OCI-LY1 (cell line): ENCODE measurements around the gene PXDN.

Experiments used
- H2AFZ ChIP-seq: fragments of 200-600 bp; sonication (generic), shearing (Covaris generic); 2 replicates; pipeline ENCODE4 v1.6.0; 2014; ENCODE audit warnings: antibody characterized with exemption, mild to moderate bottlenecking, low read length
- H3F3A ChIP-seq: fragments of 200-600 bp; sonication (generic), shearing (Covaris generic); 2 replicates; pipeline ENCODE4 v1.6.0; 2014; ENCODE audit warnings: mild to moderate bottlenecking, antibody characterized with exemption, low read length, moderate library complexity; ENCODE audit not compliant: insufficient read depth
- H3K27ac ChIP-seq: fragments of 200-600 bp; sonication (generic); 2 replicates; pipeline ENCODE4 v1.5.1; 2014; ENCODE audit warnings: low read length, mixed run types, mild to moderate bottlenecking, low read depth; ENCODE audit not compliant: poor library complexity, severe bottlenecking
- H3K27me3 ChIP-seq: fragments of 200-600 bp; sonication (generic); 2 replicates; pipeline ENCODE4 v1.6.0; 2014; ENCODE audit warnings: antibody characterized with exemption, mild to moderate bottlenecking, low read length, moderate library complexity; ENCODE audit not compliant: insufficient read depth
- H3K36me3 ChIP-seq: fragments of 200-600 bp; sonication (generic); 2 replicates; pipeline ENCODE4 v1.6.1; 2014; ENCODE audit warnings: mild to moderate bottlenecking, antibody characterized with exemption, low read length, moderate library complexity, mixed read lengths; ENCODE audit not compliant: insufficient read depth
- H3K4me1 ChIP-seq: fragments of 200-600 bp; sonication (generic); 2 replicates; pipeline ENCODE4 v1.5.1; 2014; ENCODE audit warnings: mild to moderate bottlenecking, low read length, moderate library complexity; ENCODE audit not compliant: insufficient read depth, severe bottlenecking
- H3K4me2 ChIP-seq: fragments of 200-600 bp; sonication (generic), shearing (Covaris generic); 2 replicates; pipeline ENCODE4 v1.6.1; 2014; ENCODE audit warnings: low read length
- H3K4me3 ChIP-seq: fragments of 200-600 bp; sonication (generic); 2 replicates; pipeline ENCODE4 v1.5.1; 2014; ENCODE audit warnings: low read length, low read depth, mild to moderate bottlenecking, mixed read lengths; ENCODE audit not compliant: poor library complexity, severe bottlenecking
- H3K79me2 ChIP-seq: fragments of 200-600 bp; shearing (Covaris generic); 2 replicates; pipeline ENCODE4 v1.6.1; 2016; ENCODE audit warnings: mixed run types, low read length, mixed read lengths; ENCODE audit not compliant: insufficient read depth
- H3K9ac ChIP-seq: fragments of 200-600 bp; sonication (generic), shearing (Covaris generic); 2 replicates; pipeline ENCODE4 v1.6.1; 2014; ENCODE audit warnings: mild to moderate bottlenecking, low read length, mixed read lengths
- H3K9me2 ChIP-seq: fragments of 200-600 bp; sonication (generic), shearing (Covaris generic); 2 replicates; pipeline ENCODE4 v1.6.1; 2014; ENCODE audit warnings: low read depth, mild to moderate bottlenecking, low read length, mixed read lengths
- H3K9me3 ChIP-seq: fragments of 200-600 bp; shearing (Covaris generic); 2 replicates; pipeline ENCODE4 v1.6.1; 2014; ENCODE audit warnings: low read length, mixed read lengths
- H4K20me1 ChIP-seq: fragments of 200-600 bp; sonication (generic), shearing (Covaris generic); 2 replicates; pipeline ENCODE4 v1.6.0; 2016; ENCODE audit warnings: mild to moderate bottlenecking, low read length; ENCODE audit not compliant: insufficient read depth
- CTCF ChIP-seq: fragments of 200-600 bp; sonication (generic), shearing (Covaris generic); IDR thresholded peaks from 2 replicates; pipeline ENCODE4 v1.5.1; 2017; ENCODE audit warnings: mild to moderate bottlenecking, antibody characterized with exemption, low read length, moderate library complexity, mixed read lengths
- EZH2 ChIP-seq: fragments of 200-600 bp; sonication (generic), shearing (Covaris generic); IDR thresholded peaks from 2 replicates; pipeline ENCODE4 v1.8.0; 2017; ENCODE audit warnings: borderline replicate concordance, mixed run types, mild to moderate bottlenecking, antibody characterized with exemption, low read length, moderate library complexity, mixed read lengths

Gene PXDN

GRCh38 chr2:1784986-1785617 lies 40.8 kb upstream of the PXDN start:
- Histone ChIP-seq H3K36me3 (no peaks in the 10 kb centered on the region), H3K4me3 (no peak overlapping the region), H3K9me3 (no peaks in the 10 kb centered on the region), H3K9ac (no peak overlapping the region), H3K79me2 (no peaks in the 10 kb centered on the region), H2AFZ (no peak overlapping the region), H3K4me2 (no peak overlapping the region), H4K20me1 (no peaks in the 10 kb centered on the region), H3K9me2 (no peaks in the 10 kb centered on the region), H3F3A (no peaks in the 10 kb centered on the region), H3K27me3 (no peaks in the 10 kb centered on the region), H3K4me1 (no peaks in the 10 kb centered on the region), H3K27ac (no peak overlapping the region)
- TF ChIP-seq EZH2 (no peak), CTCF (no peak)

GRCh38 chr2:1784087-1784486 lies 39.8 kb upstream of the PXDN start:
- H3K4me2 ChIP-seq, result no peak overlapping the region
- no peaks in the 10 kb centered on the region for H3K79me2 ChIP-seq
- no peak overlapping the region for H3K27ac ChIP-seq
- H3K4me3 ChIP-seq, result no peak overlapping the region
- H3K27me3 ChIP-seq, result no peaks in the 10 kb centered on the region
- no peaks in the 10 kb centered on the region for H3K4me1 ChIP-seq
- no peaks in the 10 kb centered on the region for H3K9me2 ChIP-seq
- H3K9ac ChIP-seq, result no peak overlapping the region
- no peaks in the 10 kb centered on the region for H3K9me3 ChIP-seq
- no peaks in the 10 kb centered on the region for H3K36me3 ChIP-seq
- TF ChIP-seq CTCF (no peak), EZH2 (no peak)
- no peaks in the 10 kb centered on the region for H3F3A ChIP-seq
- H2AFZ ChIP-seq, result no peak overlapping the region
- H4K20me1 ChIP-seq, result no peaks in the 10 kb centered on the region

GRCh38 chr2:1782514-1782913 lies 38.2 kb upstream of the PXDN start:
- Histone ChIP-seq H3K4me3 (no peak overlapping the region), H3K27me3 (no peaks in the 10 kb centered on the region), H3K4me2 (no peak overlapping the region), H3K36me3 (no peaks in the 10 kb centered on the region), H3K9me3 (no peaks in the 10 kb centered on the region), H3K4me1 (no peaks in the 10 kb centered on the region), H3K9me2 (no peaks in the 10 kb centered on the region), H2AFZ (no peak overlapping the region), H4K20me1 (no peaks in the 10 kb centered on the region), H3K27ac (no peak overlapping the region), H3K79me2 (no peaks in the 10 kb centered on the region), H3K9ac (no peak overlapping the region), H3F3A (no peaks in the 10 kb centered on the region)
- TF ChIP-seq CTCF, result no peak
